GM18858 (cell line): Measurements from ENCODE around the gene ARL14.
A peak's percentile ranks its signal among the peaks of the same experiment; 100 is the strongest.

Experiments
- ATAC-seq: cut with Tn5 transposase; IDR thresholded peaks from one replicate; pipeline ENCODE4 v1.9.1; 2021; ENCODE audit not compliant: unreplicated experiment

ARL14 gene

DNA sequence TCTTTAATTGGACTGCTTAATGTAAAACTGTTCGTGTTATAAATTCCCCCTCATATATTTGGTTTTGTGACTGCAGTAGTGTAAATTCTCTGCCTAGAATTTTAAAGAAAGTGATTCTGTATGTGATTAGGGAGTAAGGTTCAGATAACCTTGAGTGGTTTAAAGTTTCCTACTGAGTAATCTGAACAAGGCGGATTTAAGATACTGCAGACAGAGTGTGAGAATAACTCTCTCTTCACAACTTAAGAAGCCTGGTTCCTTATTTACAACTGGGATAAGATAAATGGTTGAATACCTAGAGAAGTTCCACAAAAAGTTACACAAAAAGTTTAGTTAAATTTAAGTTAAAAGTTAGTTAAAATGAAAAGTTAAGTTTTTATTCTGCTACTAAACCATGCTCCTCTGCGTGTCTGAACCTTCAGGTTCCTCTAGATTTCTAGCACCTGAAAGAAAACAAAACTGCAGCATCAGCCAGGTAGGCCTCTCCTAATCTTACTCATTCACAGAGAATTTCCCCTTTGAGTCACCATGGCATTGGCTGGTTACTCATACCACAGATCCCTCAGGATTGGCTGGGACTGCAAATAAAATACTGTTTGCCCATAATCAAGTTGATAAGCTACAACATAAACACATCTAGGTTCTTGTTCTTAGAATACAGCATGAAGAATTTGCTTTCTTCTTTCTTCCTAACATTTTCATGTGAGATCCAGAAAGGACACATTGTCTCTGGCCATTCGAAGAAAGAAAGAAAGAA, at the start of gene ARL14:
Gene ARL14, plus strand, starts transcription at position 614 of the 757 bp plus-strand sequence. CDS start 187 bp downstream, outside the sequence.
- peak; percentile 48 for ATAC-seq

- no peak for ATAC-seq
Measured at GRCh38 chr3:160629491-160629890, 47.5 kb upstream of the ARL14 start.

- no peak for ATAC-seq
Measured at GRCh38 chr3:160633361-160634083, 43.4 kb upstream of the ARL14 start.

DNA sequence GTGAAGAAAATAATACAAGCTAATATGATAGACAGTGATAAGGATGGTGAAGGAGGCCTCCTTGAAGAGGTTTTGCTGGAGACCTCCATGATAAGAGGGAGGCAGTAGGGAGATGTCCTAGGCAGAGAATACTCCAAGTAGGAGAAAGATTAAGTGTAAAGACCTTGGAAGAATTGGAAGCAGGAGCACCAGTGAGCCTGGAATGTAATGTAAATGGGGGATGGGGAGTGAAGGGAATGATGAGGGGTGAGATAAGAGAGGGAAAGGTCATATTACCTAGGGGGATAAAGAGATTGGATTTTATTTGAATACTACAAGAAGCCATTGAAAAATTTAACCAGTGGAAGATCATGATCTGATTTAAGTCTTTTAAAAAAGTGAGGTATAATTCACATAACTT, 41.7 kb upstream of the ARL14 start:
- ATAC-seq = no peak

GRCh38 chr3:160637086-160637485, 39.9 kb upstream of the ARL14 start:
- no peak for ATAC-seq

GRCh38 chr3:160638184-160638583, 38.8 kb upstream of the ARL14 start:
- no peak for ATAC-seq

DNA sequence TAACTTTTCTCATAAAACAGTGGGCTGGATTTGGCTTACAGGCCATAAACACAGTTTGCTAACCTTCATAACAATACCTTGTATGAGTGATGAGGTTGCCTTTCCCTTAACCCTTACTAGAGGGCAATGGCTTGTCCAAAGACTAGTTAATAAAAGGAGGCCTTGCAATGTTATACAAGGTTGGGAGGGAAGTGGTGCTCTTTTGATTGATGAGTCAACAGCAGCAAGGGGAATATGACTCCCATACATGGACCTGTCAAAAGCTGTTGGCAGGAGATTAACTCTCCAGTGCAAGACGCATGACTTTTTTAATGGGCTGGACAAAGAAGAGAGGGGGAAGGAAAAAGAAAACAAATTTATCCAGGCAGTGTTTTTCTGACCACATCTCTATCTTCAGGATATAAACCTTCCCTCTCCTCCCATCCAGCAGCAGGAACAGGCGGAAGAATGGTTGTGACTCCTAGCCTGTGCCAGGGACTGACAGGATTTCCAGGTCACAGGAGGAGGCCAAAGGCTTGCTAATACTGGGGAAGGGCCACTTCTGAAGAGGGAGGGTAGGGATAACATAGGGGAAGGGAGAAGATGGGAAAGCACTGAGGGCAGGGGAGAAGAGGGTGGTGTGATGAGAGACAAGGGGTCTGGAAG, 35.2 kb upstream of the ARL14 start:
- ATAC-seq = no peak

DNA sequence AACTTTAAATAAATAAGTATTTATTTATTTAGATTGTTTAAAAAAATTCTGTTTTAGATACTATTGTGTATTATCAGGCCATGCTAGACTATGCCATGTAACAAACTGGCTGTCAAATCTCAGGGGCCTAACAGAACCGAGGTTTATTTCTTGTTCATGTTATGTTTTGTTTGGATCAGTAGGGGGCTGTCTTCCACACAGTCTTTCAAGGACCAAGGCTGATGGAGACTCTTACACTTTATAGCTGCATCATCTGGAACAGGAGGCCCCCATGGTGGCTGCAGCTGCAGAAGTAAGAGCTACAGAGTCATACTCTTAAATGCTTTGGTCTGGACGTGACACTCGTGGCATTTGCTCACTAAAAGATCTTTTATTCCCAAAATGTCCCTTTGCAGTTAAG, 33.0 kb upstream of the ARL14 start:
- no peak for ATAC-seq

GRCh38 chr3:160644491-160644890, 32.5 kb upstream of the ARL14 start:
- ATAC-seq = no peak

DNA sequence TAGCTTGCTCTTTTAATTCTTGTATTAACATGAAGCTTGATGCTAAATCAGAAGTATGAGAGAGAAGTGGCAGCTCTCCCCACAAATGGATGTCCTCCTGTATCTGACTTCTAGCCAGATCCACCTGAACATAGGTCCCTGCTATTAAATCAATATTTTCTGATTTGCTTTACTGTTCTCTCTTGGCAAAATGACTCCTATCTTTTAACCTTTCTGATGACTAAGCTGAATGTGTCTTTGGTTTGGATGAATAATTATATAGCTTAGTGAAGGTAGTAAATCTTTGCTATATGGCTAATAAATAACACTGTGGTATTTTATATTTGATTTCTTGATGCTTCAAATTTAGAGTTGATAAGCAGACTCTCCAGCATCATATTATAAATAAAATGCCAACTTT, 28.3 kb upstream of the ARL14 start:
- ATAC-seq = no peak

GRCh38 chr3:160649596-160649995, 27.4 kb upstream of the ARL14 start:
- ATAC-seq = no peak

- ATAC-seq = no peak
Measured at GRCh38 chr3:160653512-160653911, 23.4 kb upstream of the ARL14 start.

DNA sequence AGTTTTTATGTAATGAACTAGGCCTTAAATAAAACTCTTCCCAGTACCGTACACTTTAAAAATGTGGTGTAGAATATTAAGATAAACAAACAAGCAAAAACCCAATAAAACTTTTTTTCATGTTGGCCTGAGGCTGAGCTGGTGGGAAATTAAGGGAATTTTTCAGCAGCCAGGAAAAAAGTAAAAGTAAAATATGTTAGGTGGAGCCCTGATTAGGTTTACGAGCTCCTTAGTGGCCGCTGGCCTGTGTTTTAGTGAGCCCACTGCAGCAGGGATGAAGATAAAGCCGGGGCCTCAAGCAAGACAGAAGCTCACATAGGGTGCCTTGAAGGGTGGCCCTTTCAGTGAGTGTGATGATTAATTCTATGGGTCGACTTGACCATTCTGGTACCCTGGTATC, 16.1 kb upstream of the ARL14 start:
- no peak for ATAC-seq

DNA sequence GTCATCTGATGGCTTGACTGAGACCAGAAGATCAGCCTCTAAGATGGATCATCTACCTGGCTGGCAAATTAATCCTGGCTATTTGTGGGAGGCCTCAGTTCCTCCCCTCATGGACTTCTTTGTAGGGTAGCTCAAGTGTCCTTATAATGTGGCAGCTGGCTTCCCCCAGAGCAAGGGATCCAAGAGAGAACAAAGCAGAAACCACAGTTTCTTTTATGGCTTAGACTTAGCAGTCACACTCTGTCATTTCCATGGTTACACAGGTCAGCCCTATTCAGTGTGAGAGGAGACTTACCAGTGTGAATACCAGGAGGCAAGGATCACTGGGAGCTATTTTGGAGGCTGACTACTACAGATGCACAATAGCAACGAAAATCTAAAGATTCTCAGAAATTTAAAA, 15.3 kb upstream of the ARL14 start:
- ATAC-seq = peak; percentile 28

GRCh38 chr3:160665231-160665630, 11.7 kb upstream of the ARL14 start:
- no peak for ATAC-seq

DNA sequence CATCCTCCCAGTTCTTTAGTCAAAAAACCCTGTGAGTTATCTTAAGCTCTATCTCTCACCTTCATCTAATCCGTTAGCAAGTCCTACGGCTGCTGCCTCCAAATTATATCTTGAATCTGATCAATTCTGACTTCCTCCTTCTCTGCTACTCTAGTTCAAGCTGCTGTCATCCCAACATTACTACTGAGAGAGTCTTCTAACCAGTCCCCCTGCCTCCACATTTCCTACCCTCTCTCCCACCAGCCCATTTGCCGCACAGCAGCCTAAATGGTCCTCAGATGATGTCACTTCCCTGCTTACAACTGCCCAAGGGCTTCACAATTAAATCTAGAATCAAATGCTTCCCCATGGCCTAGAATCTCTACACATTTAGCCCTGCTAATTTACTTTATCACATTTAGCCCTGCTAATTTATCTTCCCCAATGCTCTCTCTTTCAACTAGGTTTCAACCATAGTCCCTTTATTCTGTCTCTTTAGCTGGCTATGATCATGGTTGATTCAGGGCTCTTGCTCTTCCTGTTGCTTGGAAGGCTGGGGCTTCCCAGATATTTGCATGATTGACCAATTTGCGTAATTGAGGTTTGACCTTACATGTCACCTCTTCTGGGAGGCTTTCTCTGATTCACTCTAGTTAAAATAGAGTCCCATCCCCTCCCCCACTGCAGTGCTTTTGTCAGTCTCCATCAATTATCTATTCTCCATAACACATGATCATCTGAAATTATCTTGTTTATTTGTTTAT, 11.0 kb upstream of the ARL14 start:
- peak; percentile 88 for ATAC-seq

DNA sequence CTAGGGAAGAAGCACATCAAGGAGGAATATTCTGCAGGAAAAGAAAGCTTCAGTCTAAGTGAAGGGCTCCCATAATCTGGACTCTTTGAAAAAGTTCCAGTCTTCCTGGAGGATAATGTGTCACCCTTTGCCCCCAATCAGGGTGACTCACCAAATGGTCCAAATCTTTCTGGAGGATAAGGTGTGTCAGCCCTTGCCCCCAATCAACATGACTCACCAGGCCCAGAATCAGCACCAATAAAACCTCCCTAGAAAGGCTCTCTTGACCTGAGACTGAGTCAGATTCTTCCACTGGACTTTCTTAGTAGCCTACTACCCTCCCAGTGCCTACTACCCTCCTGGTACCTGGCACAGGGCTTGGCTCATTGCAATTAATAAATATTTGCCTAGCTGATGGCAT, 9.5 kb upstream of the ARL14 start:
- ATAC-seq = no peak

DNA sequence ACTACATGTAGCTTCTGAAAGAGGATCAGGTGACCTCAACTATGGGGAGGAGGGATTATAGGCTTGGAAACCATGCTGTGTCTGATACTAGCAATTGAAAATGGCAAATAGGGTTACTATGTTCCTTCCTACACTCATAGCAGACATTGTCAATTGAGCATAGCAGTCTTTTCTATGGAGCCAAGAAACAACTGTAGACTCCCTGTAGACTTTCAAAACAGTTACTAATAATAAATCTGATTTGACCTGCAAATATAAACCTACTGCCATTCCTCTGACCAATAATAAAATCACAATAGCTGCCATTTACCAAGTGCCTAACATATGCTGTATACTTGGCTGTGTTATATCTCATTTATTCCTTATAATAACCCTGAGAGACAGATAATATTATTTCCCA, 8.5 kb upstream of the ARL14 start:
- no peak for ATAC-seq

DNA sequence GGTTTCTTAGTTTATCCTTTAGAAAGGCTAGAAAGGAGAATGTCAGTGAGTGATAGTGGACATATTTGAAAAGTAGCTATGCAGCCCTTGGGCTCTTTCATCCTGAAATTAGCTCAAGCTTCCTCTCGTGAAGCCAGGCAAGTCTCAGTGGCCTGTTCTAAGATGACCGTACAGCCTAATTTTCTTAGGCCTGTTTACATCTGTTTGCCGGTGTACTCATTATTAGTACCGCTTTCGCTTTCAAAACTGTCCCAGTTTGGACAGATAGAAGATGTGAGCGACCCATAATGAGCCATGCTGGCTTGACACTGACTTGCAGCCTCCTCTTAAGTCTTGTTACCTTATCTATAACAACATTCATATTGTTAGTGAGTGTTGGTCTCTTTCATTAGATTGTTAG, 5.7 kb upstream of the ARL14 start:
- ATAC-seq = peak; percentile 93

DNA sequence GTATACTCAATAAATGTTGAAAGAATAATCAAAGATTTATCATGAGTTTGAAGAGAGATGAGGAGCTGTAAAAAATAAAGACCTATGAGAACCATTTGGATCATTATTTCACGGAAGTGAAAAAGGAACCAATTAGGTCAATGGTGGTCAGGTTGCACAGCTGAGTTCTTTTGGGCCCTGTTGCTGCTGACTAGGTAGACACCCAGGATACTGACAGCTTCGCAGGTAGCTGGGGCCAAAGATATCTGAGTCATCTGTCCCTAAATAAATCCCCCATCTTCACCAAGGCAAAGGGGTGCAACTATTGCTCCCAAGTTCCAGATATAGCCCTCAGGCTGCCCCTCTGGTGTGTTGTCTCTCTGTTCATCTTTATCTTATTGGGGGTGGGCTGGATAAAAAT, 5.0 kb upstream of the ARL14 start:
- ATAC-seq = no peak

GRCh38 chr3:160673188-160673587, 3.8 kb upstream of the ARL14 start:
- ATAC-seq = no peak
